Astrocyte of the cerebellum (primary cell): ENCODE data around the gene CMTM8.

Experiments
- DNase-seq: peaks from one replicate; pipeline ENCODE4 v3.0.0-alpha.2; 2011; ENCODE audit warnings: low read depth
- H3K4me3 ChIP-seq: 2 replicates; pipeline ENCODE4 v1.5.1; 2011; ENCODE audit warnings: mild to moderate bottlenecking, low read depth, low read length, moderate library complexity
- in situ Hi-C: cut with HindIII; loops from 2 replicates; pipeline ENCODE4 v1.10.0; 2017; ENCODE audit warnings: low sequenced_read_pairs
- TF ChIP-seq, protein P1 (sequence below): IDR thresholded peaks from 2 replicates; pipeline ENCODE4 v1.5.1; 2012; ENCODE audit warnings: low read length, low read depth, moderate library complexity, mild to moderate bottlenecking; ENCODE audit errors: missing control alignments

The CMTM8 gene

GRCh38 chr3:32258869-32259268, 20.4 kb downstream of the CMTM8 start:
- no peak overlapping the region for H3K4me3 ChIP-seq
- TF ChIP-seq, protein P1, sequence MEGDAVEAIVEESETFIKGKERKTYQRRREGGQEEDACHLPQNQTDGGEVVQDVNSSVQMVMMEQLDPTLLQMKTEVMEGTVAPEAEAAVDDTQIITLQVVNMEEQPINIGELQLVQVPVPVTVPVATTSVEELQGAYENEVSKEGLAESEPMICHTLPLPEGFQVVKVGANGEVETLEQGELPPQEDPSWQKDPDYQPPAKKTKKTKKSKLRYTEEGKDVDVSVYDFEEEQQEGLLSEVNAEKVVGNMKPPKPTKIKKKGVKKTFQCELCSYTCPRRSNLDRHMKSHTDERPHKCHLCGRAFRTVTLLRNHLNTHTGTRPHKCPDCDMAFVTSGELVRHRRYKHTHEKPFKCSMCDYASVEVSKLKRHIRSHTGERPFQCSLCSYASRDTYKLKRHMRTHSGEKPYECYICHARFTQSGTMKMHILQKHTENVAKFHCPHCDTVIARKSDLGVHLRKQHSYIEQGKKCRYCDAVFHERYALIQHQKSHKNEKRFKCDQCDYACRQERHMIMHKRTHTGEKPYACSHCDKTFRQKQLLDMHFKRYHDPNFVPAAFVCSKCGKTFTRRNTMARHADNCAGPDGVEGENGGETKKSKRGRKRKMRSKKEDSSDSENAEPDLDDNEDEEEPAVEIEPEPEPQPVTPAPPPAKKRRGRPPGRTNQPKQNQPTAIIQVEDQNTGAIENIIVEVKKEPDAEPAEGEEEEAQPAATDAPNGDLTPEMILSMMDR = no peak
- no peak for DNase-seq
- in situ Hi-C loops = no loop called here

DNA sequence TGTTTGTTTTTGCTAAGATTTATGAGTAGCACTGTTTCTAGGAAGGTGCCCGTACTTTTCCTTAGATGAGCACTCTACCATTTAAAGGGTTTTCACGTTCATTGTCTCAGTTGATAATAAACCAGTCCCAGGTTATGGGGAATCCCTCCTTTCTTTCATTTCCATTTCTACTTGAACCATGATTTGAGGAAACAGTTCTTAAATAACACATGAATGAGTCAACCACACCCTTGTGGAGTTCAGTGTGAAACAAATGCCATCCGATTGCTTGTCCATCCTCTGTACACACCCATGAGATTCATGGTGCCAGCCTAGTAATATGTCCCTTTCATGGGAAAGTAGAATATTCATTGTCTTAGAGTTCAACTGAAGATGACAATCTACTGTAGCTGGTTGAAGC, 23.1 kb downstream of the CMTM8 start:
- TF ChIP-seq, protein P1 = no peak
- no peak overlapping the region for H3K4me3 ChIP-seq
- in situ Hi-C loops = no loop called here
- no peak for DNase-seq

GRCh38 chr3:32262201-32262600, 23.7 kb downstream of the CMTM8 start:
- TF ChIP-seq, protein P1 = no peak
- in situ Hi-C loops = no loop called here
- H3K4me3 ChIP-seq = no peak overlapping the region
- DNase-seq = no peak

DNA sequence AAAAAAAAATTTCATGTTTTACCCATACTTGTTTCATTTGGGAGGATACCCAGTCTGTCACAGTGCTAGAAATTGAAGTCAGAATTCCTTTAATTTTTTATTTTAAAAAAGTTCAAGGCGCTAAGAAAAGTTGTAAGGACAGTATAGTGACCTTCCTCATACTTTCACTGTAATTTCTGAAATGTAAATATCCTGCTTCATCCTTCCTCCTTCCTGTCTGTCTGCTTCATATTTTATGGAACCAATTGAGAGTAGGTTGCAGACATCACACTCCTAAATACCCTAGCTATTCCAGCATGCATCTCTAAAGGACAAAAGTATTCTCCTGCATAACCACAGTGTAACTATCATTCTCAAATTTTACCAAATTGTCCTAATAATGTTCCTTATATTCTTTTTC, 35.8 kb downstream of the CMTM8 start:
- DNase-seq = no peak
- H3K4me3 ChIP-seq = no peak overlapping the region
- in situ Hi-C loops = no loop called here
- TF ChIP-seq, protein P1 = no peak

DNA sequence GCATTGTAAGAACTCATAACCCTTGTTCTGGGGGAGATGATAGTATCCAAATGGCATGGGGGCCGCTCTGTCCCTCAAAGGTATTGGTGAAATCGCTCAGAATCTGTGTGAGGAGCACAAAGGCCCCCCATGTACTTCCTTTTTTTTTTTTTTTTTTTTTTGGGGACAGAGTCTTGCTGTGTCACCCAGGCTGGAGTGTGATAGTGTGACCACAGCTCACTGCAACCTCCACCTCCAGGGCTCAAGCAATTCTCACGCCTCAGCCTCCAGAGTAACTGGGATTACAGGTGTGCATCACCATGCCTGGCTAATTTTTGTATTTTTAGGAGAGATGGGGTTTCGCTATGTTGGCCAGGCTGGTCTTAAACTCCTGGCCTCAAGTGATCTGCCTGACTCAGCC, 37.0 kb downstream of the CMTM8 start:
- no peak for DNase-seq

GRCh38 chr3:32276279-32276841, 37.9 kb downstream of the CMTM8 start:
- in situ Hi-C loops = no loop called here
- no peak overlapping the region for H3K4me3 ChIP-seq
- TF ChIP-seq, protein P1 = no peak
- no peak for DNase-seq

More for the DNA sequence above, 37.0 kb downstream of the CMTM8 start:
- H3K4me3 ChIP-seq = no peak overlapping the region
- TF ChIP-seq, protein P1 = no peak
- in situ Hi-C loops = no loop called here
